ENCODE results near the gene ERBB4.

Gene ERBB4

DNA sequence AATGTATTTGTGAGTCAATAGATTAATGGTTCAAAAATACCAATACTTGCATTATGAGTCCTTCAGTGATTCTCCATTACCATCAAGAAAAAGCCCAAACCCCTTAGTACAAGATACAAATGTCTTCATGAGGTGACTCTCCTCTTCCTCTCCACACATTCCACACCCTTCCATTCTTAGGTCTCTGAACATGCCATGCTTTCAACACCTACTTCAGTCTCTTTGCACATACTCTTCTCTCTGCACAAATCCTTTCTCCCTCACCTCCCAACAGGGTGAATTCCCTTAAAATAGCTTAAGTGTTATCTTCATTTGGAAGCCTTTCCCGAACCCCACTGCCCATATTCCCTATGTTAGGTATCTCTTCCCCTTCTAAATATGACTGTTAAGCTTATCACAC lies 131.9 kb downstream of the ERBB4 start:
- H3K27me3 ChIP-seq (ENCODE audit: control insufficient read depth in 3 of 3, insufficient read depth in 3 of 3, low read depth in 1 of 3, low read length in 3 of 3), result no peaks in the 10 kb centered on the region
- DNase-seq (ENCODE audit: low spot score), result no peak
- H3K4me2 ChIP-seq (ENCODE audit: insufficient read depth, low read length, poor library complexity, severe bottlenecking), result no peak overlapping the region
- no peak overlapping the region for H2AK5ac ChIP-seq (ENCODE audit: low read depth, low read length)
- H3K4ac ChIP-seq (ENCODE audit: low read length), result no peak overlapping the region
- no peak overlapping the region for H3K18ac ChIP-seq (ENCODE audit: low read length)
- H2BK15ac ChIP-seq (ENCODE audit: low read length), result no peak overlapping the region
- no peaks in the 10 kb centered on the region for H3K79me1 ChIP-seq (ENCODE audit: low read depth, low read length)
- WGBS, 2 donors (ENCODE audit: extremely low coverage in 2 of 2, insufficient read length in 2 of 2, insufficient replicate concordance in 1 of 2), result no CpG with 5 or more reads among the region's 1 CpG
- H3K23ac ChIP-seq (ENCODE audit: low read depth, low read length, poor library complexity), result no peak overlapping the region
- H2BK5ac ChIP-seq (ENCODE audit: low read length), result no peak overlapping the region
- no peak overlapping the region for H2BK12ac ChIP-seq (ENCODE audit: low read length)
- peaks cover 0 to 2% of the 10 kb centered on the region in 2 donors for H3K36me3 ChIP-seq (replicated peaks in 1 of 2; ENCODE audit: control insufficient read depth in 2 of 2, insufficient read depth in 2 of 2, low read length in 2 of 2)
- H3K4me3 ChIP-seq (ENCODE audit: low read length in 2 of 2), result no peak overlapping the region
- no peak overlapping the region for H2BK120ac ChIP-seq (ENCODE audit: low read depth, low read length)
- no peak overlapping the region for H4K91ac ChIP-seq (ENCODE audit: low read depth, low read length, poor library complexity)
- no peaks in the 10 kb centered on the region for H3K4me1 ChIP-seq (ENCODE audit: control insufficient read depth in 2 of 2, insufficient read depth in 1 of 2, low read depth in 1 of 2, low read length in 2 of 2)
- no peak overlapping the region for H3K14ac ChIP-seq (ENCODE audit: low read length)
- H3K27ac ChIP-seq (replicated peaks; ENCODE audit: low read length), result no peak overlapping the region
- no peak overlapping the region for H2AFZ ChIP-seq (ENCODE audit: low read length)
- no peak overlapping the region for H4K8ac ChIP-seq (ENCODE audit: low read depth, low read length)
- H3K9ac ChIP-seq (ENCODE audit: low read depth, low read length, poor library complexity), result no peak overlapping the region
- no peaks in the 10 kb centered on the region for H3K9me3 ChIP-seq (replicated peaks in 1 of 2; ENCODE audit: control insufficient read depth in 2 of 2, insufficient read depth in 1 of 2, low read depth in 1 of 2, low read length in 2 of 2)

DNA sequence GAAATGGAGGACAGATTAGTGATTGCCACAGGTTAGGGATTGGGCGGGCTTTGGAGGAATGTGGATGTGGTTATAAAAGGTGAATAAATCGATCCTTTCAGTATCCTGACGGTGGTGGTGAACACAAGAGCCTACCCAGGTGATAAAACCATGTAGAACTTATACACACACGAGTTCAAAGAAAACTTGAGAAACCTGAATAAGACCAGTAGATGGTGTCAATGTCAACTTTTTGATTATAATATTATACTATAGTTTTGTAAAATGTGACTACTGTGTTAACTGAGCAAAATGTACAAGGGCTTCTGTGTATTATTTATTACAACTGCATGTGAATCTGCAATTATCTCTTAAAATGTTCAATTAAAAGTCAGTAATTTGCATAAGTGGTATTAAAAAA lies 136.3 kb downstream of the ERBB4 start:
- no peak overlapping the region for H2AK5ac ChIP-seq (ENCODE audit: low read depth, low read length)
- no peaks in the 10 kb centered on the region for H3K4me1 ChIP-seq (ENCODE audit: control insufficient read depth in 2 of 2, insufficient read depth in 1 of 2, low read depth in 1 of 2, low read length in 2 of 2)
- no peak overlapping the region for H2AFZ ChIP-seq (ENCODE audit: low read length)
- no CpG with 5 or more reads among the region's 4 CpGs for WGBS, 2 donors (ENCODE audit: extremely low coverage in 2 of 2, insufficient read length in 2 of 2, insufficient replicate concordance in 1 of 2)
- no peak overlapping the region for H2BK5ac ChIP-seq (ENCODE audit: low read length)
- H3K9ac ChIP-seq (ENCODE audit: low read depth, low read length, poor library complexity), result no peak overlapping the region
- no peak overlapping the region for H4K8ac ChIP-seq (ENCODE audit: low read depth, low read length)
- H3K27ac ChIP-seq (replicated peaks; ENCODE audit: low read length), result no peak overlapping the region
- H3K4ac ChIP-seq (ENCODE audit: low read length), result no peak overlapping the region
- no peaks in the 10 kb centered on the region for H3K27me3 ChIP-seq (ENCODE audit: control insufficient read depth in 3 of 3, insufficient read depth in 3 of 3, low read depth in 1 of 3, low read length in 3 of 3)
- no peak overlapping the region for H2BK12ac ChIP-seq (ENCODE audit: low read length)
- no peaks in the 10 kb centered on the region for H3K79me1 ChIP-seq (ENCODE audit: low read depth, low read length)
- no peak overlapping the region for H3K4me3 ChIP-seq (ENCODE audit: low read length in 2 of 2)
- no peak overlapping the region for H4K91ac ChIP-seq (ENCODE audit: low read depth, low read length, poor library complexity)
- H3K14ac ChIP-seq (ENCODE audit: low read length), result no peak overlapping the region
- no peaks in the 10 kb centered on the region for H3K9me3 ChIP-seq (replicated peaks in 1 of 2; ENCODE audit: control insufficient read depth in 2 of 2, insufficient read depth in 1 of 2, low read depth in 1 of 2, low read length in 2 of 2)
- no peak for DNase-seq (ENCODE audit: low spot score)
- no peak overlapping the region for H3K23ac ChIP-seq (ENCODE audit: low read depth, low read length, poor library complexity)
- no peak overlapping the region for H2BK15ac ChIP-seq (ENCODE audit: low read length)
- H3K36me3 ChIP-seq (replicated peaks in 1 of 2; ENCODE audit: control insufficient read depth in 2 of 2, insufficient read depth in 2 of 2, low read length in 2 of 2), result peaks cover 0 to 2% of the 10 kb centered on the region in 2 donors
- H2BK120ac ChIP-seq (ENCODE audit: low read depth, low read length), result no peak overlapping the region
- H3K18ac ChIP-seq (ENCODE audit: low read length), result no peak overlapping the region
- H3K4me2 ChIP-seq (ENCODE audit: insufficient read depth, low read length, poor library complexity, severe bottlenecking), result no peak overlapping the region

DNA sequence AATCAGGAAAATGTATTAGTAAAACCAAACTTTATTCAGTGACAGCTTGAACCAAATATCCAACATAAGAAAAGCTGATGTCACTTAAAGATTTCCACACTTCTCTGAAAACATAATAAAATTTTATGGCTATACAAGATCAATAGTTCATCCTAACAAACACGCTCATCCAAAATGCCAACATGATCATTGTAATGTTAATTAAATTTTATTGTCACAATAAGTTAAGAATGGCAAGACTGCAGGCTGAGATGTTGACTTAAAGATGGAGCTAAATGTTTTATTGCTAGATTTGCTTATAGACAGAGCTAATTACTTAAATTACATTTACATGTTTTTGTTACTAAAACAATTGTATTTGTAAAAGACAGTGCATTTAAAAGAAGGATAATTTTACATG lies 140.3 kb downstream of the ERBB4 start:
- H3K18ac ChIP-seq (ENCODE audit: low read length), result no peak overlapping the region
- no peaks in the 10 kb centered on the region for H3K36me3 ChIP-seq (replicated peaks in 1 of 2; ENCODE audit: control insufficient read depth in 2 of 2, insufficient read depth in 2 of 2, low read length in 2 of 2)
- H3K9ac ChIP-seq (ENCODE audit: low read depth, low read length, poor library complexity), result no peak overlapping the region
- H2AFZ ChIP-seq (ENCODE audit: low read length), result no peak overlapping the region
- no peak overlapping the region for H3K4ac ChIP-seq (ENCODE audit: low read length)
- no peak overlapping the region for H2BK5ac ChIP-seq (ENCODE audit: low read length)
- H3K4me1 ChIP-seq (ENCODE audit: control insufficient read depth in 2 of 2, insufficient read depth in 1 of 2, low read depth in 1 of 2, low read length in 2 of 2), result no peaks in the 10 kb centered on the region
- H3K27ac ChIP-seq (replicated peaks; ENCODE audit: low read length), result no peak overlapping the region
- H3K9me3 ChIP-seq (replicated peaks in 1 of 2; ENCODE audit: control insufficient read depth in 2 of 2, insufficient read depth in 1 of 2, low read depth in 1 of 2, low read length in 2 of 2), result no peaks in the 10 kb centered on the region
- no CpG with 5 or more reads among the region's 1 CpG for WGBS, 2 donors (ENCODE audit: extremely low coverage in 2 of 2, insufficient read length in 2 of 2, insufficient replicate concordance in 1 of 2)
- no peak overlapping the region for H3K4me3 ChIP-seq (ENCODE audit: low read length in 2 of 2)
- no peak overlapping the region for H3K4me2 ChIP-seq (ENCODE audit: insufficient read depth, low read length, poor library complexity, severe bottlenecking)
- no peak overlapping the region for H3K23ac ChIP-seq (ENCODE audit: low read depth, low read length, poor library complexity)
- no peak overlapping the region for H2BK15ac ChIP-seq (ENCODE audit: low read length)
- no peaks in the 10 kb centered on the region for H3K27me3 ChIP-seq (ENCODE audit: control insufficient read depth in 3 of 3, insufficient read depth in 3 of 3, low read depth in 1 of 3, low read length in 3 of 3)
- no peak overlapping the region for H2AK5ac ChIP-seq (ENCODE audit: low read depth, low read length)
- H2BK120ac ChIP-seq (ENCODE audit: low read depth, low read length), result no peak overlapping the region
- H4K91ac ChIP-seq (ENCODE audit: low read depth, low read length, poor library complexity), result no peak overlapping the region
- no peak overlapping the region for H2BK12ac ChIP-seq (ENCODE audit: low read length)
- no peaks in the 10 kb centered on the region for H3K79me1 ChIP-seq (ENCODE audit: low read depth, low read length)
- H3K14ac ChIP-seq (ENCODE audit: low read length), result no peak overlapping the region
- no peak for DNase-seq (ENCODE audit: low spot score)
- no peak overlapping the region for H4K8ac ChIP-seq (ENCODE audit: low read depth, low read length)

DNA sequence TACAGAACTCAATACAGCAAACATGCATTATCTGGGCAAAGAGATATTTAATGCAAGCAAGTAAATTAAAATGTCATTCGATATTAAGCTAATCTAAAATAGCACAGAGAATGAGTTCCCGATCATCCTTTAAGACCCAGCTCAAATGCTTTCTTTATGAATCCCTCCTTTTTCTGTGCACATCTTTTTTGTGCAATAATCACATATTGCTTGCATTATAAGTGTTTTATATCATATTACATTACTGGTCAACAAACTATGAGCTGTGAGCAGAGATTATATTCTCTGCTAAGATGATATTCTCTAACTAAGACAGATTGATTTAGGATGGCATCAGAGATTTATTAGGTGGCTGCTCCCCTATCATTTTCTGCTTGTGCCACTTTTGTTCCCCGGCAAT lies 146.1 kb downstream of the ERBB4 start:
- no peak overlapping the region for H2BK12ac ChIP-seq (ENCODE audit: low read length)
- no peak overlapping the region for H3K18ac ChIP-seq (ENCODE audit: low read length)
- DNase-seq (ENCODE audit: low spot score), result no peak
- H2BK120ac ChIP-seq (ENCODE audit: low read depth, low read length), result no peak overlapping the region
- no peak overlapping the region for H4K8ac ChIP-seq (ENCODE audit: low read depth, low read length)
- H3K4me1 ChIP-seq (ENCODE audit: control insufficient read depth in 2 of 2, insufficient read depth in 1 of 2, low read depth in 1 of 2, low read length in 2 of 2), result no peaks in the 10 kb centered on the region
- no peak overlapping the region for H3K14ac ChIP-seq (ENCODE audit: low read length)
- H2BK15ac ChIP-seq (ENCODE audit: low read length), result no peak overlapping the region
- no peak overlapping the region for H2AFZ ChIP-seq (ENCODE audit: low read length)
- H3K36me3 ChIP-seq (replicated peaks in 1 of 2; ENCODE audit: control insufficient read depth in 2 of 2, insufficient read depth in 2 of 2, low read length in 2 of 2), result no peaks in the 10 kb centered on the region
- H3K4me2 ChIP-seq (ENCODE audit: insufficient read depth, low read length, poor library complexity, severe bottlenecking), result no peak overlapping the region
- no peak overlapping the region for H4K91ac ChIP-seq (ENCODE audit: low read depth, low read length, poor library complexity)
- WGBS, 2 donors (ENCODE audit: extremely low coverage in 2 of 2, insufficient read length in 2 of 2, insufficient replicate concordance in 1 of 2), result no CpG with 5 or more reads among the region's 3 CpGs
- H3K9ac ChIP-seq (ENCODE audit: low read depth, low read length, poor library complexity), result no peak overlapping the region
- H3K79me1 ChIP-seq (ENCODE audit: low read depth, low read length), result no peaks in the 10 kb centered on the region
- no peak overlapping the region for H3K4ac ChIP-seq (ENCODE audit: low read length)
- H3K27ac ChIP-seq (replicated peaks; ENCODE audit: low read length), result no peak overlapping the region
- no peak overlapping the region for H3K4me3 ChIP-seq (ENCODE audit: low read length in 2 of 2)
- H3K23ac ChIP-seq (ENCODE audit: low read depth, low read length, poor library complexity), result no peak overlapping the region
- no peaks in the 10 kb centered on the region for H3K9me3 ChIP-seq (replicated peaks in 1 of 2; ENCODE audit: control insufficient read depth in 2 of 2, insufficient read depth in 1 of 2, low read depth in 1 of 2, low read length in 2 of 2)
- no peaks in the 10 kb centered on the region for H3K27me3 ChIP-seq (ENCODE audit: control insufficient read depth in 3 of 3, insufficient read depth in 3 of 3, low read depth in 1 of 3, low read length in 3 of 3)
- H2AK5ac ChIP-seq (ENCODE audit: low read depth, low read length), result no peak overlapping the region
- H2BK5ac ChIP-seq (ENCODE audit: low read length), result no peak overlapping the region

All from neuronal stem cell (in vitro differentiated cells).